ENCODE data around the gene NR1H4.
A peak's percentile ranks its signal among the peaks of the same experiment; 100 is the strongest.
"Not testable (repeated sequence)": the region's sequence is repeated elsewhere in the genome, so short reads cannot be mapped to it uniquely, and the experiment has no call there.

NR1H4 gene

DNA sequence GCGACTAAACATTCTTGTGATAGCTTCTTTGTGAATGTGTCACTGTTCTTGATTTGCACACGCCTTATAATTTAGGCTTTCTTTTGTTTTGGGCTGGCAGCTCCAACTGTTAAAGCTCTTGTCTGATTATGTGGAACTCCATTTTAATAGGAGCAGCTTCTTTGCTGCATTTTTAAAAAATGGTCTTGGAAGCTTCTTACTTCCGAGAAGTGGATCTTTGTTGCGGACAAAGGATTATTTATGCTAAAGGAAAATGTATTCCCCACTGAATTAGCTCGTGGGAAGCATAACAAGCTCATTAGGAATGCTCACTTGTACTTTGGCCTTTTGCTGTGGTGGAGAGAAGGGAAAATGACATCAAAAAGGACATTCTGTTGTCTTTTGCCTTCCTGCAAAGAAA lies 119.8 kb downstream of the NR1H4 start:
- H3K4me3 ChIP-seq (ENCODE audit: low read depth, low read length), result peak overlapping the region; percentile 28
- in situ Hi-C loops (cut with HindIII; ENCODE audit: low sequenced_read_pairs), result no loop called here
- DNase-seq (ENCODE audit: low read depth), result peak; percentile 1
- TF ChIP-seq, protein P1, sequence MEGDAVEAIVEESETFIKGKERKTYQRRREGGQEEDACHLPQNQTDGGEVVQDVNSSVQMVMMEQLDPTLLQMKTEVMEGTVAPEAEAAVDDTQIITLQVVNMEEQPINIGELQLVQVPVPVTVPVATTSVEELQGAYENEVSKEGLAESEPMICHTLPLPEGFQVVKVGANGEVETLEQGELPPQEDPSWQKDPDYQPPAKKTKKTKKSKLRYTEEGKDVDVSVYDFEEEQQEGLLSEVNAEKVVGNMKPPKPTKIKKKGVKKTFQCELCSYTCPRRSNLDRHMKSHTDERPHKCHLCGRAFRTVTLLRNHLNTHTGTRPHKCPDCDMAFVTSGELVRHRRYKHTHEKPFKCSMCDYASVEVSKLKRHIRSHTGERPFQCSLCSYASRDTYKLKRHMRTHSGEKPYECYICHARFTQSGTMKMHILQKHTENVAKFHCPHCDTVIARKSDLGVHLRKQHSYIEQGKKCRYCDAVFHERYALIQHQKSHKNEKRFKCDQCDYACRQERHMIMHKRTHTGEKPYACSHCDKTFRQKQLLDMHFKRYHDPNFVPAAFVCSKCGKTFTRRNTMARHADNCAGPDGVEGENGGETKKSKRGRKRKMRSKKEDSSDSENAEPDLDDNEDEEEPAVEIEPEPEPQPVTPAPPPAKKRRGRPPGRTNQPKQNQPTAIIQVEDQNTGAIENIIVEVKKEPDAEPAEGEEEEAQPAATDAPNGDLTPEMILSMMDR (IDR thresholded peaks at IDR 0.05; ENCODE audit: low read depth, low read length, missing control alignments), result no peak

DNA sequence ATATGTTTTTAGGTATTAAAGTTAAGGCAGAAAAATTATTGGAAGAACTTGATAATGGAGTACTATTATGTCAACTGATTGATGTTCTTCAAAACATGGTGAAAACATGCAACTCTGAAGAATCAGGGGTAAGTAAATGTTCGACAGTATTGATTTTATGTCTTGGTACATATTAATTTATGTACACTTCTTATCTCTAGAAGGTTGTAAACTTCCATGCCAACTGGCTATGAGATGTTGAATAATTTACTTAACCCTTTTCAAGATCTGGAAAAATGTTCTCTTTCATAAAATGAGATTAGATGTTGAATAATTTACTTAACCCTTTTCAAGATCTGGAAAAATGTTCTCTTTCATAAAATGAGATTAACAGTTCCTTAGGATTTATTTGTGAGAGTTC lies 128.0 kb downstream of the NR1H4 start:
- TF ChIP-seq, protein P1 (IDR thresholded peaks at IDR 0.05; ENCODE audit: low read depth, low read length, missing control alignments), result no peak
- in situ Hi-C loops (cut with HindIII; ENCODE audit: low sequenced_read_pairs), result no loop called here
- DNase-seq (ENCODE audit: low read depth), result no peak
- H3K4me3 ChIP-seq (ENCODE audit: low read depth, low read length), result no peak overlapping the region

DNA sequence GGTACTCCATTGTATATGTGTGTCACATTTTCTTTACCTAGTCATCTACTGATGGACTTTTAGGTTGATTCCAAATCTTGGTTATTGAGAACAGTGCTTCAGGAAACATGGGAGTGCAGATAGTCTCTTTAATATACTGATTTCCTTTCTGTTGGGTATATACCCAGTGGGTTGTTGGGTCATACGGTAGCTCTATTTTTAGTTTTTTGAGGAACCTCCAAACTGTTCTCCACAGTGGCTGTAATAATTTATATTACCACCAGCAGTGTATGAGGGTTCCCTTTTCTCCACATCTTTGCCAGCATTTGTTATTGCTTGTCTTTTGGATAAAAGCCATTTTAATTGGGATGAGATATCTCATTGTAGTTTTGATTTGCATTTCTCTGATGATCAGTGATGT lies 129.3 kb downstream of the NR1H4 start:
- DNase-seq (ENCODE audit: low read depth); H3K4me3 ChIP-seq (ENCODE audit: low read depth, low read length); in situ Hi-C loops (cut with HindIII; ENCODE audit: low sequenced_read_pairs): not testable (repeated sequence)

DNA sequence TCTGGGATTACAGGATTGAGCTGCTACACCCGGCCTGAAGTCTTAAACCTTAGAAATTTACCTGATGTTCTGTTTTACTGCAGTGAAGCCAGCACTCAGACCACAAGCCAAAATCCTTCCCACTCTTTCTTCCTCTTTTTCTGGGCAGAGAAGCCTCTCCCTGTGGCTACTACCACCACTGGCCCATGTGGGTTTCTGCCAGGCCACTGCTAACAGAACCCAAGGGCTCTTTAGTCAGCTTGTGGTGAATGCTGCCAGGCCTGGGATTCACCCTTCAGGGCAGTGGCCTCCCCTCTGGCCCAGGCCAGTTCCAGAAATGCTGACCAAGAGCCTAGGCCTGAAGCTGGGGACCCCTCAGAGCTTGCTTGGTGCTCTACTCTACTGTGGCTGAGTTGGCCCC lies 135.1 kb downstream of the NR1H4 start:
- no peak overlapping the region for H3K4me3 ChIP-seq (ENCODE audit: low read depth, low read length)
- in situ Hi-C loops (cut with HindIII; ENCODE audit: low sequenced_read_pairs), result no loop called here
- no peak for DNase-seq (ENCODE audit: low read depth)
- TF ChIP-seq, protein P1 (IDR thresholded peaks at IDR 0.05; ENCODE audit: low read depth, low read length, missing control alignments), result no peak

DNA sequence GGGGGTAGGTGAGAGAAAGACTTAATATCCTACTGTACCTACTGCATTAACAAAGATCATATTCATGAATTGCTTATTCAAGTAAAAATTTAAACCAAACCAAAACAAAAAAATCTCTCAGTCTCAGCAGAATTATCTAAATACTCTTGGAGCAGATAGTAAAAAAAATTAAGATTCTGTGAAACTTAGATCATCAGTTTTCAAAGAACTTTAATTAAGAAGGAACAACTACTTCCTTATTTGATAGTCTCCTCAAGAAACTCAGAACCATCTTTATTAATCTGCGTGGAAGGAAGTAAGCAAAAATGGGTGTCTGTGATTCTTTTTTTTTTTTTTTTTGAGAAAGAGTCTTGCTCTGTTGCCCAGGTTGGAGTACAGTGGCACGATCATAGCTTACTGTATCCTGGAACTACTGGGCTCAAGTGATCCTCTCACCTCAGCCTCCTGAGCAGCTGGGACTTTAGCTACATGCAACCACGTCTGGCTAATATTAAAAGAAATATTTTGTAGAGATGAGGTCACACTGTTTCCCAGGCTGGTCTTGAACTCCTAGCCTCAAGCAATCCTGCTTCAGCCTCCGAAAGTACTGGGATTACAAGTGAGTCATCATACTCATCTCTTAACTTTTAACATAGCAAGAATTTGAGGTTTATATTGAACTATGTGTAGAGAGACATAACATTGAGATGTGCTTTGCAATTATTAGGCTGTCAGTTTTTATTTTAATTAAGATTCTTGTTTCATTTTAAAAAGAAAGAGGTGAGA lies 137.2 kb downstream of the NR1H4 start:
- no peak for DNase-seq (ENCODE audit: low read depth)
- H3K4me3 ChIP-seq (ENCODE audit: low read depth, low read length), result no peak overlapping the region
- in situ Hi-C loops (cut with HindIII; ENCODE audit: low sequenced_read_pairs), result no loop called here
- TF ChIP-seq, protein P1 (IDR thresholded peaks at IDR 0.05; ENCODE audit: low read depth, low read length, missing control alignments), result no peak

DNA sequence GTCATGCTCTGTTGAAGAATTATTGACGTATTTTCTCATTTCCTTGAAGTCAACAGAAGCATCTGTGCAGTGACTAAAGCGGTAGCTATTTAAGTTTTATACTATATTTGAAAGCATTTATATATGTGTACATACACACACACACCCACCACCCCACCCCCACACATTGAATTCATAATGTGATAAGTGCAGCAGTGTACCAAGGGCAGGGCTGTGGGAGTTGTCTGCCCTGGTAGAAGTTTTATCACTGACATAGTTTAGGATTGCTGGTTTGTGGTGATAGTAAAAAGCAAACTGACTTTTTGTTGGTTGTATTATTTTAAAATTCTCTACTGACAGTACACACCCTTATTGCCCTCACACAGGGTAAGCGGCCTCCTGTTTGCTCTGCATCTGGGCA lies 138.9 kb downstream of the NR1H4 start:
- DNase-seq (ENCODE audit: low read depth), result no peak
- in situ Hi-C loops (cut with HindIII; ENCODE audit: low sequenced_read_pairs), result no loop called here
- H3K4me3 ChIP-seq (ENCODE audit: low read depth, low read length), result no peak overlapping the region
- TF ChIP-seq, protein P1 (IDR thresholded peaks at IDR 0.05; ENCODE audit: low read depth, low read length, missing control alignments), result no peak

All from astrocyte of the cerebellum (primary cell).